NCI-H1092 (cell line): ENCODE data around the gene NECTIN2.
"Not testable (repeated sequence)": the region's sequence is repeated elsewhere in the genome, so short reads cannot be mapped to it uniquely, and the experiment has no call there.

Experiments
- DNase-seq: peaks from one replicate; lab custom pipeline; 2025; lab: John Stamatoyannopoulos, UW

Gene NECTIN2

DNA sequence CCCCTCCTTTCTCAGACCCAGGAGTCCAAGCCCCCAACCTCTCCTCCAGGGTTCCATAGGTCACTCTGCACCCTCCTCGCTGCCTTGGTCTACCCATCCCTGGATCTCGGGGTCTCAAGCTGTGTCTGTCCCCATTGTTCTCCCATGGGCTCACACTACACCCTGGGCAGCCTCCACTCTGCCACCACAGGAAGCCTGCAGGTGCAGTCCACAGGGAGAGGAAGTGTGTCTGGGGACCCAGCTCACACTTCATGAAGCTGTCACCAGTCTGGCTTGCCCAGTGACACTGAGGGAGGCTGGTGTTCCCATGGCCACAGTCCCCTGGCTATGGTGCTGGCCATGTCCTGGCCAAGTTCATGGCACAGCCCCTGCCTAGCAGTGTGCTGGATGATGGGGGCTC lies 5.3 kb downstream of the NECTIN2 start:
- DNase-seq = no peak

DNA sequence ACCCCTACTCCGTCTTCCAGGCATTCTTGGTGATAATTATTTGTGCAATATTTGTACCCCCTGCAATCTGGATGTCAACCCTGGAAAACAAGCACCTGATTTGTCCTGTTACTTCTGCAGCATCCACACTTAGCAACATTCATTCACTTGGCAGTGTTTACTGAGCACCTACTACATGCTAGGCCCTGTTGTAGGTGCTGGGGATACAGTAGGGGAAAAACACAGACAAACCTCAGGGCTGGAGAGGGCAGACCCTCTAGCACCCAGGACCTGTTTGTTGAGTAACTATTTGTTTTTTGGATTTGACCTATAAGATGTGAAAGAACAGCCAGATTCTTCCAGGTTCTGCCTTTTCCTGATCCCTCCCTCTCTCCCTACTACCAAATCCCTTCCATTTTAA lies 9.5 kb downstream of the NECTIN2 start:
- no peak for DNase-seq

DNA sequence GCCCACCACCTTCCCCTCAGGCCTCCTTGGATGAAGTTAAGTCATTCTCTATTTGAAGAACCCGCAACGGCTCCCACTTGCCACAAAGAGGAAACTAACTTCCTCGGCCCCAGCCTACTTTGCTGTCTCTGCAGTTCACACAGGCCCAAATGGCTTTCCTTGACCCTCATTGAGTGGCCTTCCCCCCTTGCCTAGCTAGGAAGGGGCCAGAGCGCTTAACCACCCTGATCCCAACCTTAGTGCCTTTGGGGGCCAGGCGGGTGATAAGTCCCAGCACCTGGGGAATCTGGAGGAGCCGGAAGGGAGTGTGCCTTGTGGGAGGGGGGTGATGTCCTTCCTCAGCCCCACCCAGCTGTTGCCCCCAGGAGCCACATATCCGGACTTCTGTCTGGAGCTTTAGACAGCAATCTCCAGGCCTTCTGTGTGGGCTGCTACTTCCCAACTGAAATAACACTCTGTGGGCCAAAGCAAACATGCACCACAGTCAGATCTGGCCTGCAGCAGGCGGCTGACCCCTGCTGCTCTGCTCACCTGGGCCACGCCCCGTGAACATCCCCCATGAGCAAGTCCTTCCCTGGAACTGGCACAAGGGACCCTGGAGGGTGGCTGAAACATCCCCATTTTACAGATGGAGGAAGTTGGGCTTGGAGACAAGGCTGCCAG lies 10.5 kb downstream of the NECTIN2 start:
- no peak for DNase-seq

DNA sequence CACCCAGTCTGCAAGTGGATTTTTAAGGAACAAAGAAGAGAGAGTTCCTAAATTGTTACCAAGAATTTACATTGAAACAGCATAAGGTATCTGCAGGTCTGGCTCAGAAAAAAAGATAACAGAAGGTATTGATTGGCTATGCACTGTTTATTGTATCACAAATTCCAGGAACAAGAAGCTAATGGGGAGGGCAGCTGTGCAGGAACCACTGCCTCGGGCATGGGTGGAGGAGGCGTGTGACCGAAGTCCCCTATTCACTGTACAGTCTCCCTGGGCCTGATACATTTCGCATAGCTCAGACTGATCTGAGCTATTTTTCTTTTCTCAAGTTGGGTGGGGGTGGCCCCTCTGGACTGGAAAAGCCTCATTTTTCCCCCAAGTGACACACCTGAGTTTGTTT lies 11.7 kb downstream of the NECTIN2 start:
- DNase-seq = no peak

DNA sequence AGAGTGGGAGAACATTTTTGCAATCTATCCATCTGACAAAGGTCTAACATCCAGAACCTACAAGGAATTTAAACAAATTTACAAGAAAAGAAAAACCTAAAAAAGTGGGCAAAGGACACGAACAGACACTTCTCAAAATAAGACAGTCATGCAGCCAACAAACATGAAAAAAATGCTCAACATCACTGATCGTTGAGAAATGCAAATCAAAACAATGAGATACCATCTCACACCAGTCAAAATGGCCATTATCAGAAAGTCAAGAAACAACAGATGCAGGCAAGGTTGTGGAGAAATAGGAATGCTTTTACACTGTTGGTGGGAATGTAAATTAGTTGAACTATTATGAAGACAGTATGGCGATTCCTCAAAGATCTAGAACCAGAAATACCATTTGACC lies 15.5 kb downstream of the NECTIN2 start:
- not testable (repeated sequence) for DNase-seq

DNA sequence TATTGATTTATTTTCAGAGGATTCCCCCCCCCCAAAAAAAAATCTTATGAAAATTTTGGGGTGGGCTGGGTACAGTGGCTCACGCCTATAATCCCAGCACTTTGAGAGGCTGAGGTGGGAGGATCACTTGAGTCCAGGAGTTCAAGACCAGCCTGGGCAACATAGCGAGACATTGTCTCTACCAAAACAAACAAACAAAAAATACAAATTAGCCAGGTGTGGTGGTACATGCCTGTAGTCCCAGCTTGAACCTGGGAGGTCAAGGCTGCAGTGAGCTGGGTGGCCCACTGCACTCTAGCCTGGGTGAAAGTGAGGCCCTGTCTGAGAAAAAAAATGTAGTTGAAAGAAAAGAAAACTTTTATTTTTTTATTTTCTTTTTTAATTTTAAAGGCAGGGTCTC lies 17.9 kb downstream of the NECTIN2 start:
- DNase-seq = no peak

DNA sequence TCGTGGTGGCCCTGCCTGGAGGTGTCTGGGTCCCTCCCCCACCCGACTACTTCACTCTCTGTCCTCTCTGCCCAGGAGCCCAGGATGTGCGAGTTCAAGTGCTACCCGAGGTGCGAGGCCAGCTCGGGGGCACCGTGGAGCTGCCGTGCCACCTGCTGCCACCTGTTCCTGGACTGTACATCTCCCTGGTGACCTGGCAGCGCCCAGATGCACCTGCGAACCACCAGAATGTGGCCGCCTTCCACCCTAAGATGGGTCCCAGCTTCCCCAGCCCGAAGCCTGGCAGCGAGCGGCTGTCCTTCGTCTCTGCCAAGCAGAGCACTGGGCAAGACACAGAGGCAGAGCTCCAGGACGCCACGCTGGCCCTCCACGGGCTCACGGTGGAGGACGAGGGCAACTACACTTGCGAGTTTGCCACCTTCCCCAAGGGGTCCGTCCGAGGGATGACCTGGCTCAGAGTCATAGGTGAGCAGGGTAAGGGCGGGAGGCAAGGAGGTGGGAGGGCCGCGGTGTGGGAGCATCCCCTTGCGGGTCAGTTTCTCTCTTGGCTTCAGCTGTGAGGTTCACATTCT lies 19.2 kb downstream of the NECTIN2 start:
- no peak for DNase-seq

DNA sequence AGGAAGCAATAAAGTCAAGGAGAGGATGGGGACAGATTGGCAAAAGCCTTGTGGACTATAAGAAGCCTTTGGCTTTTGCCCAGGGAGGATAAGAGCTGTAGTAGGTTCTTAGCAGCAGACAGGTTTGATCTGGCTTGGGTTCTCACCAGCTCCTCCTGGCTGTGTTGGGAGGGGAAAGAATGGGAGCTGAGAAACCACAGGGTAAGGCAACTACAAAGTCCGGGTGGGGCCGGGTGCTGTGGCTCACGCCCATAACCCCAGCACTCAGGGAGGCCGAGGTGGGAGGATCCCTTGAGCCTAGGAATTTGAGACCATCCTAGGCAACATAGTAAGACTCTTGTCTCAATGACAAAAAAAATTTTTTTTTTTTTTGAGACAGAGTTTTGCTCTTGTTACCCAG lies 20.6 kb downstream of the NECTIN2 start:
- DNase-seq = no peak

DNA sequence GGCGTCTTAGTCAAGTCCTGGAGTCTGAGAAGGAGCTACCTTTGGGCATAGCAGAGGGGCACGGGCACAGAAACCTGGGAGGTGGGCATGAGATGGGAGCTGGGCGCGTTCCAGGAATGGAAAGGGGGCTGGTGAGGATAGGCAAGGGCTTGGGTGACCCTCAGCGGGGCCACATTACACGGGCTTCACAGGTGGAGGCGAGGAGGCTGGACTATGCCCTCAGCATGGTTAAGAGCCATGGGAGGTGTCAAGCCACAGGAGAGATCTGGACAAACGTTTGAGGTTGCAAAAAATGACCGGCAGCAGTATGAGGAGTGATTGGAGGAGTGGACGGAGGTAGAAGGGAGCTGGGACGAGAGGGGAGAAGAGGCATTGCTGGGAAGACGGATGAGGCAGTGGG lies 21.5 kb downstream of the NECTIN2 start:
- DNase-seq = no peak

DNA sequence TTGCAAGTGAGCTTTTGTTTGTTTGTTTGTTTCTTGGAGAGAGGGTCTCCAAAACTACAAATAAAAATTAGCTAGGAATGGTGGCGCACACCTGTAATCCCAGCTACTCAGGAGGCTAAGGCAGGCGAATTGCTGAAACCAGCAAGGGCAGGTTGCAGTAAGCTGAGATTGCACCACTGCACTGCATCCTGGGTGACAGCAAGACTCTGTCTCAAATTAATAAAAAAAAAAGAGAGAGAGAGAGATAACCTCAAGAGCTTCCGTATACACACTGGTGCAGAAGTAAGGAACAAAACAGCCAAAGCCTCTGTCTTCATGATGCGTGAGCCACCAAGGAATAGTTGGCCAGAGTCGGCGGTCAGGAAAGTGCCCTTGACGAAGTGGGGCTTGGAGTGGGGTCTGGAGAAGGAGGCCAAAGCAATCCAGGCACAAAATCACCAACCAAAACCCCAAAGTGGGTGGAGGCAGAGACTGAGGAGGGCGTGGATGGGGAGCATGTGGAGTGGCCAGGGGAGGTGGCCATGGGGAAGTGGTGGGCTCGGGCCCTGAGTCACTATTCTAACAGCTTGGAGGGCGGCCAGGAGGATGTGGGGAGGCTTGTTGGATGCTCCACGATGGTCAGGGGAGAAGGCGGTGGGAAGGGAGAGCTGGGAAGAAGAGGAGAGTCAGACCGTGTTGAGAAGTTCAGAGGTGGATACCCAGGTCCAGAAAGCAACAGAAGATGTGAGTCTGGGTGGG lies 23.8 kb downstream of the NECTIN2 start:
- no peak for DNase-seq

DNA sequence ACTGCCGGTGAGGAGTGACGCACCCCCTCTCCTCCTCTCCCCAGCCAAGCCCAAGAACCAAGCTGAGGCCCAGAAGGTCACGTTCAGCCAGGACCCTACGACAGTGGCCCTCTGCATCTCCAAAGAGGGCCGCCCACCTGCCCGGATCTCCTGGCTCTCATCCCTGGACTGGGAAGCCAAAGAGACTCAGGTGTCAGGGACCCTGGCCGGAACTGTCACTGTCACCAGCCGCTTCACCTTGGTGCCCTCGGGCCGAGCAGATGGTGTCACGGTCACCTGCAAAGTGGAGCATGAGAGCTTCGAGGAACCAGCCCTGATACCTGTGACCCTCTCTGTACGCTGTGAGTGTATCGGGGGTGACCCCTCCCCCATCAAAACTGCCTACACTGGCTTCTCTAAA lies 25.7 kb downstream of the NECTIN2 start:
- no peak for DNase-seq

DNA sequence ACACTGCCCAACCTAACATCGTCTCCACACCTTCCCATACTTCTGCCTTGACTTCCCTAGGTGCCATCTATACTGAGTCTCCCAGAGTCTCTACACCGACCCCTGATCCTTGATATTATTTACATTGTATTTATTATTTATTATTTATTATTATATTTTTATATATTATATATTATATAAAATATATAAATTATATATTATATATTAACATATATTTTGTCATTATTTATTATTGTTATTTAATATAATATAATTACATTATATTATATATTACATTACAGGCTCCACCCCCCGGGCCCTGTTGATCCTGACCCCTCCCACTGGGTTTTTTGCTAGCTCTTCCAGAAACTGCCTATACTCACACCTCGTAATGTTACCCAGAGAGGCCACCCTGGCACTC lies 26.6 kb downstream of the NECTIN2 start:
- DNase-seq = no peak

DNA sequence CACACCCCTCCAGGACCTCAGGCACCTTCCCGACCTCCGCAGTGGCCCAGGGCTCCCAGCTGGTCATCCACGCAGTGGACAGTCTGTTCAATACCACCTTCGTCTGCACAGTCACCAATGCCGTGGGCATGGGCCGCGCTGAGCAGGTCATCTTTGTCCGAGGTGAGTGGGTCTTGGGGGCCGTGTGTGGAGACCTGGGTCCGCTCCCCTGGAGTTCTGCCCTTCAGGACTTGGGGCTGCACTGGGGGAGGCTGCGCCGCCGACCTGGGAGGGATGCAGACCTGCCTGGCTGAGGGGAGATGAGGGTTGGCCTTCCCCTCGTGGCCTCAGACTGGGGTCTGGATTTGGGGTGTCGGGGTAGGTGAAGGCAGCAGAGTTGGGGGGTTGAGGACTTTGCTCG lies 28.2 kb downstream of the NECTIN2 start:
- DNase-seq = no peak

DNA sequence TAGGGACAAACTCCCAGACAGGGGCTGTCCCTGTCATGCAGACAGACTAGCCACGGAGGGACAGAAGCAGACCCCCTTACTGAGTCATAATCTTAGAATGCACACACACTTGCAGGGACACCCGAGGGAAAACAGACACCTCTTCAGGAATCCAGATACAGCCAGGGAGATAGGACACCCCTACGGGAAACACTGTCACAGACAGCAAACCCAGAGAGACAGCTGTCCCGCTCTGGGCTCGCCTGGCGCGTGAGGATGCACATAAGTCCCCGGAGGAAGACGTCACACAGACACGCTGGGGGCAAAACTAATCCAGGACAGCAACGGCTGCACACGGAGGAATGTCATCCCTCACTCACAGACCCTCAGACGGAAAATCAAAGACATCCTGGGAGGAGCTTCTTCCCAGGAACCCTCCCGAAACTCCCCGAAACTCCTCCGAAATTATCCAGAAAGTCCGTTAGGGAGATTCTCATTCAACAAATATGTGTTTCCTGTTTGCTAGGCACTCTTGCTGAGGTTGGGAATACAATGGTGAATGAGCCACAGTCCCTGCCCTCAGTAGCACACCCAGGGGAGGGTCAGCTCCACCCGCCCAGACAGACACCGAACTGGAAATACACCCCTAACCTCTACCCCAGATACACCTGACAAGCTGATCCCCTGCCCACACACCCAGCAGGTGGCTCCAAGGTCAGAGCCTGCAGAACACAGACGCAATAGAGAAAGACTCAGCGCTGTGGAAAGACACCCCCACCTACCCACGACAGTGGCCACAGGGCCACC lies 29.8 kb downstream of the NECTIN2 start:
- DNase-seq = no peak

DNA sequence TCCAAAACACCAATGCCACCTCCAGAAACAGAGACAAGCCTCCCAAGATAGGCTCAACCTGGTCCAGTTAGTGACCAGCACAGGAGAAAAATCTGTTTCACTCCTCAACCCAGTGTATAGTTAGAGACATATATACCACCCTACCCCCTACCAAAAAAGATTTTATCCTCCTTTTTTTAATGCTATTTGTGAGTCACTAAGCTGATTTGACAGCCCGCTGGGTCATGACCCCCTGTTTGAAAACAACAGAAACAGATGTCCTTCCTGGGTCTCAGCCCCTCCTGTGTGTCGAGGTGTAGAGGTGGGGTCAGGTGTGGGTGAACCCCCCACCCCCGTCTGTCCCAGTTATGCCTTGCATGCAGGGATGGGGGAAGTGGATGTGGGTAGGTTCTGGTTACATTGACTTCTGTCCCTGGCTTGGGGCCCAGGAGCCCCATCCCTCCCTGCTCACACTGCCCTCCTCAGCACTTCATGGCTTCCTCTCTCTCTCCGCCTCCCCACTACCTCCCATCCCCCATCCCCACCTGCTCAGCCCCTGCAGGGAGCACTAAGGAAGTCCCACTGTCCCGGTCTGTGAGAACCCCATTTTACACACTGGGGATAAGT lies 30.9 kb downstream of the NECTIN2 start:
- DNase-seq = peak; percentile 36

DNA sequence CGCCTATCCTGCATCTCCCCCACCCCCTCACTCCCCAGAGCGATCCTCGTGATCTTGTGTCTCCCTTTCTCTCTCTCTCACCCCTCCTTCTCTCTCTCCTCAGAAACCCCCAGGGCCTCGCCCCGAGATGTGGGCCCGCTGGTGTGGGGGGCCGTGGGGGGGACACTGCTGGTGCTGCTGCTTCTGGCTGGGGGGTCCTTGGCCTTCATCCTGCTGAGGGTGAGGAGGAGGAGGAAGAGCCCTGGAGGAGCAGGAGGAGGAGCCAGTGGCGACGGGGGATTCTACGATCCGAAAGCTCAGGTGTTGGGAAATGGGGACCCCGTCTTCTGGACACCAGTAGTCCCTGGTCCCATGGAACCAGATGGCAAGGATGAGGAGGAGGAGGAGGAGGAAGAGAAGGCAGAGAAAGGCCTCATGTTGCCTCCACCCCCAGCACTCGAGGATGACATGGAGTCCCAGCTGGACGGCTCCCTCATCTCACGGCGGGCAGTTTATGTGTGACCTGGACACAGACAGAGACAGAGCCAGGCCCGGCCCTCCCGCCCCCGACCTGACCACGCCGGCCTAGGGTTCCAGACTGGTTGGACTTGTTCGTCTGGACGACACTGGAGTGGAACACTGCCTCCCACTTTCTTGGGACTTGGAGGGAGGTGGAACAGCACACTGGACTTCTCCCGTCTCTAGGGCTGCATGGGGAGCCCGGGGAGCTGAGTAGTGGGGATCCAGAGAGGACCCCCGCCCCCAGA lies 32.2 kb downstream of the NECTIN2 start:
- DNase-seq = no peak

DNA sequence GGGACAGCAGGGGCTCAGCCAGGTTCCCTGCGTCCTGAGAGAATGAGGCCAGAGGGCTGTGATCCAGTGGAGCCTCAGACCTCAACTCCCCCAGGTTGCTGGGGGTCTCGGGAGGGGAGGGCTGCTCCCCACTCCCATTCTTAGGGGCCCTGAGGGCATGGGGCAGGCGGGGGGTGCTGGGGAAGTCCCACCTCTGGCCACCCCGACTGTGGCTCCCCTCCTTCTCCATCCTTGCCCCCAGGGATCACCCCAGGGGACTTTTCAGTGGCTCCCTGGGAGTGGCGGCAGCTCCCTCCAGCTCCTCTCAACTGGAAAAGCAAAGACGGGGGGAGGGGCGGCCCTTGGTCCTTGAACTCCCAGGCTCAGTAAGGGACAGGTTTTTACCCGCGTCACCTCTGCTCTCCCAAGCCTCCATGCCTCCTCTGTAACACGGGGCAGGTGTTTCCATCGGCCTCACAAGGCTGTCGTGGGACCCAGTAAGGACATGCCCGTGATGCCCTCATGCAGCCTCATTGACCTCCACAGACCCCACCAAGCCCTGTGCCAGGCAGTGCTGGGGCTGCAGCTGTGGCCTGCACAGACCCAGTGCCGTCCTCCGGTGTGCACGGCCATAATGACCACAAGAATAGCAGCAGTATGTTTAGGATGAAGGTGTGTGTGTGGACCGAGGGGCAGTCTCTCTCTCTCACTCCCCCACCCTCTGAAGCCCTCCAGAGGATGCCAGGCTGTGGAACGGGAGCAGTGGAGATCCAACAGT lies 33.4 kb downstream of the NECTIN2 start:
- DNase-seq = no peak

DNA sequence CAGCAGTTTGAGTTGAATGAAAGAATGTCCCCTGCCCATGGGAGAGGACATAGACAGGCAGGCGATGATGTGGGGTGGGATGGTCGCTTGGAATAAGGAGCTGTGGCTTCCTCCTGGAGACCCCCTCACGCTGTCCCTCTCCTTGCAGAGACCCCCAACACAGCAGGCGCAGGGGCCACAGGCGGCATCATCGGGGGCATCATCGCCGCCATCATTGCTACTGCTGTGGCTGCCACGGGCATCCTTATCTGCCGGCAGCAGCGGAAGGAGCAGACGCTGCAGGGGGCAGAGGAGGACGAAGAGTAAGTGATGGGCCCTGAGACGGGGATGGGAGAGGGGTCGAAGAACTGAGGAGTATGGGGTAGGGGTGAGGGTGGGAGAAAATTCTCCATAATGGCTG lies 36.0 kb downstream of the NECTIN2 start:
- no peak for DNase-seq

DNA sequence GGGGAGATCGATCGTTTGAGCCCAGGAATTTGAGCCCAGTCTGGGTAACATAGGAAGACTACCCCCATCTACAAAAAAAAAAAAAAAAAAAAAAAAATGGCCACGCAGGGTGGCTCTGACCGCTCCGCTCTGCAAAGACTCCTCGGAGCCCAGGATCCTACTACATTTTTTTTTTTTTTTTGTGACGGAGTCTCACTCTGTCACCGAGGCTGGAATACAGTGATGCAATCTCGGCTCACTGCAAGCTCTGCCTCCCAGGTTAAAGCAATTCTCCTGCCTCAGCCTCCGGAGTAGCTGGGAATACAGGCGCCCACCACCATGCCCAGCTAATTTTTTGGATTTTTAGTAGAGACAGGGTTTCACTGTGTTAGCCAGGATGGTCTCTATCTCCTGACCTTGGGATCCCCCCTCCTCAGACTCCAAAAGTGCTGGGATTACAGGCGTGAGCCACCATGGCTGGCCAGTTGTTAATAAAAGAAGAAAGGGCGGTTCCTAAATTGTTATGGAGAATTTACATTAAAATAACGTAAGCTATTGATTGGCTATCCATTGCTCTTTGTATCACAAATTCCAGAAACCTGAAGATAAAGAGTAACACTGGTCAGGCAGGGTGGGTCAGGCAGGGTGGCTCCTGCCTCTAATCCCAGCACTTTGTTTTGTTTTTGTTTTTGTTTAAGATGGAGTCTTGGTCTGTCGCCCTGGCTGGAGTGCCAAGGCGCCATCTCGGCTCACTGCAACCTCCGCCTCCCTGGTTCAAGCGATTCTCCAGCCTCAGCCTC lies 36.7 kb downstream of the NECTIN2 start:
- not testable (repeated sequence) for DNase-seq

DNA sequence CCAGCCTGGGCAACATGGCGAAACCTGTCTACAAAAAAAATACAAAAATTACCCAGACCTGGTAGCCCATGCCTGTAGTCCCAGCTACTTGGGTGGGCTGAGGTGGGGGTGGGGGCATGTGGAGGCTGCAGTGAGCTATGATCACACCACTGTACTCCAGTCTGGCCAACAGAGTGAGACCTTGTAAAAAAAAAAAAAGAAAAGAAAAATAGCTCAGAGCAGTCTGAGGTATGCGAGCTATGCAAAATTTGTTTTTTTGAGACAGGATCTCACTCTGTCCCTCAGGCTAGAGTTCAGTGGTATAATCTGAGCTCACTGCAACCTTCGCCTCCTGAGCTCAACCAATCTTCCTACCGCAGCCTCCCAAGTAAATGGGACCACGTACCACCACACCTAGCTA lies 37.8 kb downstream of the NECTIN2 start:
- DNase-seq = no peak
